Endothelial cell of umbilical vein (primary cell): Measurements from ENCODE around the gene TMEM92.

Experiments
- CTCF ChIP-seq, 2 donors: IDR thresholded peaks; 1 replicate in 1 of 2; 2 replicates in 1 of 2; pipeline ENCODE4 v1.5.1; 2011; ENCODE audit warnings: low read length in 2 of 2, mild to moderate bottlenecking in 2 of 2, moderate library complexity in 2 of 2, control low read depth in 1 of 2, inconsistent platforms in 1 of 2, low read depth in 1 of 2; ENCODE audit not compliant: insufficient read depth in 1 of 2; ENCODE audit errors: extremely low read depth in 1 of 2
- EZH2 ChIP-seq: IDR thresholded peaks from 2 replicates; pipeline ENCODE4 v1.6.1; 2012; ENCODE audit warnings: borderline replicate concordance, low read depth, mild to moderate bottlenecking, moderate library complexity, low read length, inconsistent platforms; ENCODE audit not compliant: severe bottlenecking
- JUN ChIP-seq: IDR thresholded peaks from 2 replicates; pipeline ENCODE4 v1.6.1; 2011; ENCODE audit warnings: borderline replicate concordance, low read depth; ENCODE audit not compliant: insufficient read length, insufficient read depth
- POLR2A ChIP-seq: IDR thresholded peaks from 2 replicates; pipeline ENCODE4 v1.6.1; 2012; ENCODE audit warnings: low read depth, mild to moderate bottlenecking, control low read depth, low read length
- POLR2AphosphoS5 ChIP-seq: IDR thresholded peaks from 2 replicates; pipeline ENCODE4 v1.6.1; 2012; ENCODE audit warnings: low read depth, mild to moderate bottlenecking, control low read depth, low read length, moderate library complexity; ENCODE audit not compliant: insufficient read depth

- TF ChIP-seq EZH2: no peak
- TF ChIP-seq CTCF (IDR thresholded peaks at IDR 0.05; ENCODE audit: extremely low read depth in 1 of 2, insufficient read depth in 1 of 2, low read depth in 1 of 2, low read length in 2 of 2): no peak
- no peak for TF ChIP-seq POLR2A
- no peak for TF ChIP-seq JUN
- no peak for TF ChIP-seq POLR2AphosphoS5
Measured at GRCh38 chr17:50262001-50262794, 12.1 kb upstream of the TMEM92 start.
